K562 (cell line): ENCODE data around the gene ROBO2. TPM values are rescaled to one million over a fixed set of nuclear protein-coding genes. Genes with fewer than 3 reads are reported as not detected.

Source experiments
- ATAC-seq: fragments of 200-7000 bp; cut with Tn5 transposase; 3 replicates; pipeline ENCODE4 v1.9.1; 2020; ENCODE audit warnings: moderate library complexity
- BruUV-seq: library from RNA; stranded (reverse); fragments of 400-500 nt; replicated peaks from 2 replicates; lab custom pipeline; 2021; lab: Mats Ljungman, UMichigan
- CTCF ChIA-PET: fragments of 300-600 bp; formaldehyde crosslinking; extraction: SDS; loops from one replicate; lab custom pipeline; 2021; ENCODE audit warnings: low intra/inter-chr PET ratio; lab: Yijun Ruan, JAX
- POLR2A ChIA-PET: fragments of 300-600, 350-650 bp; sonication (Branson Sonifier 250); formaldehyde crosslinking; extraction: SDS; loops from one replicate; lab custom pipeline; 2021; ENCODE audit warnings: antibody characterized with exemption, inconsistent platforms; lab: Yijun Ruan, JAX
- DNase-seq, 4 experiments: peaks; one replicate each; pipeline versions ENCODE4 v3.0.0 to v3.0.0-alpha.2; 2011 to 2018; ENCODE audit warnings: low spot score in 3 of 4, mixed read lengths in 3 of 4; ENCODE audit errors: extremely low read depth in 1 of 4
- FAIRE-seq: peaks from 2 replicates; lab custom pipeline; 2011; peaks lifted over from hg19 to GRCh38; lab: Jason Lieb, UNC
- H2AFZ ChIP-seq: 2 replicates; pipeline ENCODE4 v1.6.0; 2011; ENCODE audit warnings: low read depth, low read length, control low read depth, inconsistent platforms
- H3K27ac ChIP-seq: fragments of 200-600 bp; 3 replicates; pipeline ENCODE4 v1.8.0; 2011; ENCODE audit warnings: low read depth, mild to moderate bottlenecking, control low read depth, inconsistent platforms, low read length, moderate library complexity, mixed read lengths; ENCODE audit errors: extremely low read depth
- H3K27me3 ChIP-seq, 2 experiments: fragments of 300-600 bp in 1 of 2; 2 replicates in 1 of 2; 3 replicates in 1 of 2; pipeline versions ENCODE4 v1.6.0 to v1.8.0; 2011; ENCODE audit warnings: inconsistent platforms in 2 of 2, low read length in 2 of 2, mild to moderate bottlenecking in 1 of 2, mixed read lengths in 1 of 2, moderate library complexity in 1 of 2; ENCODE audit not compliant: control insufficient read depth in 2 of 2, insufficient read depth in 2 of 2
- H3K36me3 ChIP-seq: fragments of 300-600 bp; 3 replicates; pipeline ENCODE4 v1.8.0; 2011; ENCODE audit warnings: mild to moderate bottlenecking, low read length, inconsistent platforms; ENCODE audit not compliant: control insufficient read depth, insufficient read depth
- H3K4me1 ChIP-seq, 2 experiments: fragments of 200-600 bp in 1 of 2; replicated peaks in 1 of 2; 2 replicates in 1 of 2; 3 replicates in 1 of 2; pipeline versions ENCODE4 v1.5.1 to v1.8.0; 2011; ENCODE audit warnings: inconsistent platforms in 2 of 2, low read length in 2 of 2, mild to moderate bottlenecking in 1 of 2, mixed read lengths in 1 of 2, moderate library complexity in 1 of 2; ENCODE audit not compliant: control insufficient read depth in 2 of 2, insufficient read depth in 2 of 2
- H3K4me2 ChIP-seq: 2 replicates; pipeline ENCODE4 v1.6.1; 2011; ENCODE audit warnings: low read length, control low read depth, inconsistent platforms, mixed read lengths; ENCODE audit not compliant: insufficient read depth
- H3K4me3 ChIP-seq: fragments of 200-600 bp; sonication (generic), shearing (Covaris generic); 2 replicates; pipeline ENCODE4 v1.5.1; 2016; ENCODE audit warnings: control low read depth, inconsistent platforms
- H3K79me2 ChIP-seq: fragments of 200-600 bp; 3 replicates; pipeline ENCODE4 v1.8.0; 2011; ENCODE audit warnings: low read length, inconsistent platforms; ENCODE audit not compliant: control insufficient read depth, insufficient read depth
- H3K9ac ChIP-seq, 2 experiments: 2 replicates each; pipeline versions ENCODE4 v1.6.0 to v1.6.1; 2011; ENCODE audit warnings: low read depth in 2 of 2, low read length in 2 of 2, control low read depth in 1 of 2, inconsistent platforms in 1 of 2, mild to moderate bottlenecking in 1 of 2, mixed read lengths in 1 of 2; ENCODE audit not compliant: insufficient read depth in 1 of 2
- H3K9me1 ChIP-seq: one replicate; pipeline ENCODE4 v1.6.0; 2011; ENCODE audit warnings: inconsistent platforms, mild to moderate bottlenecking, low read length, moderate library complexity; ENCODE audit not compliant: control insufficient read depth, insufficient read depth
- H3K9me3 ChIP-seq: replicated peaks from 2 replicates; pipeline ENCODE4 v1.5.1; 2011; ENCODE audit warnings: low read depth, low read length, inconsistent platforms; ENCODE audit not compliant: control insufficient read depth, insufficient read depth
- H4K20me1 ChIP-seq: replicated peaks from 2 replicates; pipeline ENCODE4 v1.6.1; 2011; ENCODE audit warnings: low read length, inconsistent platforms, mixed read lengths; ENCODE audit not compliant: control insufficient read depth, insufficient read depth
- ARID2 ChIP-seq: fragments of 450-650 bp; IDR thresholded peaks from 2 replicates; pipeline ENCODE4 v1.6.1; 2017; ENCODE audit warnings: antibody characterized with exemption, mild to moderate bottlenecking
- C11orf30 ChIP-seq: fragments of 450-650 bp; IDR thresholded peaks from 2 replicates; pipeline ENCODE4 v1.6.1; 2016; ENCODE audit warnings: low read depth, mild to moderate bottlenecking
- CBX1 ChIP-seq: sonication (generic); IDR thresholded peaks from 2 replicates; pipeline ENCODE4 v1.6.1; 2016; ENCODE audit warnings: antibody characterized with exemption, low read depth, mild to moderate bottlenecking
- FOXK2 ChIP-seq, 2 experiments: fragments of 450-650 bp; IDR thresholded peaks in 1 of 2; conservative IDR thresholded peaks in 1 of 2; 2 replicates each; pipeline ENCODE4 v1.6.1; 2016; ENCODE audit warnings: low read depth in 2 of 2, mild to moderate bottlenecking in 1 of 2
- FOXP1 ChIP-seq: sonication (generic); formaldehyde crosslinking; IDR thresholded peaks from 2 replicates; pipeline ENCODE4 v1.8.0; 2022; ENCODE audit warnings: mild to moderate bottlenecking, missing genetic modification reagents
- HDGF ChIP-seq: fragments of 450-650 bp; IDR thresholded peaks from 2 replicates; pipeline ENCODE4 v1.6.1; 2016
- HNRNPLL ChIP-seq: fragments of 200-400 bp; formaldehyde crosslinking; IDR thresholded peaks from 2 replicates; pipeline ENCODE4 v1.6.1; 2017; ENCODE audit warnings: low read length, low read depth, mild to moderate bottlenecking; ENCODE audit not compliant: poor library complexity, severe bottlenecking
- MAFK ChIP-seq: IDR thresholded peaks from 2 replicates; pipeline ENCODE4 v1.6.1; 2011; ENCODE audit warnings: low read length, improper control_type of control experiment
- MYBL2 ChIP-seq, 2 experiments: fragments of 450-650 bp in 1 of 2; sonication (generic) in 1 of 2; formaldehyde crosslinking in 1 of 2; IDR thresholded peaks; 2 replicates each; pipeline versions ENCODE4 v1.6.1 to v1.8.1; 2017 to 2022; ENCODE audit warnings: borderline replicate concordance in 1 of 2, inconsistent platforms in 1 of 2, low read depth in 1 of 2, mild to moderate bottlenecking in 1 of 2, missing genetic modification reagents in 1 of 2, moderate library complexity in 1 of 2
- SMAD2 ChIP-seq: fragments of 150-350 bp; IDR thresholded peaks from 2 replicates; pipeline ENCODE4 v1.6.1; 2014; ENCODE audit warnings: low read depth, mild to moderate bottlenecking, low read length
- SREBF2 ChIP-seq: sonication (generic); formaldehyde crosslinking; IDR thresholded peaks from 2 replicates; pipeline ENCODE4 v1.4.0; 2020; ENCODE audit warnings: mild to moderate bottlenecking, missing genetic modification reagents
- SRF ChIP-seq, 2 experiments: fragments of 250-450, 450-650 bp in 1 of 2; sonication (Bioruptor Pico) in 1 of 2; sonication (generic) in 1 of 2; formaldehyde crosslinking; IDR thresholded peaks; 2 replicates each; pipeline versions ENCODE4 v1.5.0 to v1.5.1; 2020 to 2022; ENCODE audit warnings: mild to moderate bottlenecking in 1 of 2, missing genetic modification reagents in 1 of 2
- ZKSCAN3 ChIP-seq: fragments of 250-450 bp; sonication (Bioruptor Pico); IDR thresholded peaks from 2 replicates; pipeline ENCODE4 v1.4.0; 2020
- ZNF586 ChIP-seq: fragments of 450-650 bp; formaldehyde crosslinking; conservative IDR thresholded peaks from 2 replicates; pipeline ENCODE4 v1.4.0; 2020; ENCODE audit warnings: mild to moderate bottlenecking, moderate library complexity
- ZNF668 ChIP-seq: fragments of 250-450 bp; sonication (Bioruptor Pico); IDR thresholded peaks from 2 replicates; pipeline ENCODE4 v1.8.0; 2022; ENCODE audit warnings: mild to moderate bottlenecking, inconsistent platforms
- WGBS: fragments of 100-300 bp; shearing (Covaris generic); methylation state at CpG from one replicate; pipeline ENCODE4 v1.1.6; 2016; ENCODE audit warnings: low coverage, mixed read lengths; ENCODE audit not compliant: insufficient coverage; ENCODE audit errors: missing lambda C conversion rate; 5-methylcytosine and 5-hydroxymethylcytosine counted together
- in situ Hi-C: fragments of 300-500 bp; cut with MboI; formaldehyde crosslinking; loops from 4 replicates; pipeline ENCODE4 v1.15.0; 2018; ENCODE audit warnings: inconsistent platforms, mixed read lengths
- intact Hi-C: fragments of 100-400 bp; cut with micrococcal nuclease; formaldehyde crosslinking; loops from 2 replicates; pipeline ENCODE4 v1.14.2; 2022
- polyA plus RNA-seq, 8 experiments: library from polyadenylated mRNA; depleted of rRNA in 4 of 8; stranded (reverse) in 5 of 8; unstranded in 3 of 8; fragments of >200 nt; fragmentation: Nextera tagmentation in 2 of 8; fragmentation: Illumina TruSeq in 1 of 8; extraction: Ambion mirVana in 2 of 8; extraction: Trizol in 1 of 8; gene quantifications; 2 replicates each; pipeline versions ENCODE4 v1.2.1 to v1.2.3, GENCODE V29; 2011 to 2014; ENCODE audit warnings: inconsistent platforms in 1 of 8, missing spikeins in 1 of 8
- total RNA-seq, 7 experiments: library from RNA; depleted of rRNA in 6 of 7; stranded (reverse); fragments of >200 nt in 6 of 7; fragmentation: Illumina TruSeq in 2 of 7; extraction: Trizol in 2 of 7; gene quantifications; 2 replicates each; pipeline versions ENCODE4 v1.2.1 to v1.2.3, GENCODE V29; 2011 to 2021; ENCODE audit warnings: low replicate concordance in 1 of 7
- TF ChIP-seq, protein P1 (sequence below): sonication (generic); formaldehyde crosslinking; IDR thresholded peaks from 2 replicates; pipeline ENCODE4 v1.8.1; 2023; ENCODE audit warnings: mild to moderate bottlenecking, missing genetic modification reagents
- TF ChIP-seq, protein P2 (sequence below): sonication (generic); formaldehyde crosslinking; IDR thresholded peaks from 2 replicates; pipeline ENCODE4 v1.5.0; 2020; ENCODE audit warnings: missing genetic modification reagents

Gene ROBO2
- total and polyA plus RNA-seq, 9 of the 15 experiments (the other 6 are each of a cell fraction or from before 2014, with no cell fraction given) = 0.84 to 3.0 (median 1.7) TPM

DNA sequence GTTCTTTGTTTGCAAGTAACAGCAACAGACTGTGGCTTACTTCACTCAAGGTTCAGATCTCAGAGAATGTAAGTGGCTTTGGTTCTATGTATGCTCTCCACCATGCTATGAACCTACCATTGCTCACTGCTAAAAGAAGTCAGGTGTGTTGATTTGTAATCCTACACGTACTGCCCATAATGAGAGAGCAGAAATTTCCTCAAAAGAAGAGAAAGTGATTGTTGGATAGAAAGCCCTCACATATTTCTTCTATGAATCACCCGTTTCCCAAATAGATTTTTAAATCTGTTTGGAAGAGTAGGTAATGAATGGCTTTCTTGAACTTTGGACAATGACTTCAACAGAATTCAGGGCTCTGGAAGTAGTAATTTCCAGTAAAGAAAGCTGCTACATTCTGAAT is 565.4 kb downstream of the ROBO2 start:
- no peaks in the 10 kb centered on the region for H4K20me1 ChIP-seq
- H3K9ac ChIP-seq = no peak overlapping the region
- H3K36me3 ChIP-seq = no peaks in the 10 kb centered on the region
- no peaks in the 10 kb centered on the region for H3K9me1 ChIP-seq
- in situ Hi-C loops = no loop called here
- H2AFZ ChIP-seq = no peak overlapping the region
- no peak overlapping the region for H3K27ac ChIP-seq
- CTCF ChIA-PET = no interaction called here
- DNase-seq = no peak
- no peaks in the 10 kb centered on the region for H3K79me2 ChIP-seq
- FAIRE-seq = no peak
- WGBS = 7% methylated on average over 2 of the region's 2 CpGs
- POLR2A ChIA-PET = no interaction called here
- no peak overlapping the region for H3K4me3 ChIP-seq
- no peak for ATAC-seq
- intact Hi-C loops = no loop called here
- no peaks in the 10 kb centered on the region for H3K9me3 ChIP-seq
- no peak overlapping the region for H3K4me2 ChIP-seq
- no peaks in the 10 kb centered on the region for H3K4me1 ChIP-seq
- TF ChIP-seq HDGF (no peak), SMAD2 (no peak), SRF (CRISPR knock-in tag; IDR thresholded peaks at IDR 0.05) (no peak), HNRNPLL (no peak), C11orf30 (no peak), CBX1 (no peak), MYBL2 (IDR thresholded peaks at IDR 0.05; ENCODE audit: low read depth) (no peak), MYBL2 (CRISPR knock-in tag; IDR thresholded peaks at IDR 0.05; ENCODE audit: borderline replicate concordance) (no peak), MAFK (no peak), ARID2 (no peak), ZKSCAN3 (CRISPR knock-in tag) (no peak), SREBF2 (no peak), FOXK2 (conservative IDR thresholded peaks at IDR 0.05 in 1 of 2, IDR thresholded peaks at IDR 0.05 in 1 of 2; ENCODE audit: low read depth in 2 of 2) (no peak), ZNF668 (CRISPR knock-in tag) (no peak), FOXP1 (CRISPR knock-in tag) (no peak), ZNF586 (CRISPR knock-in tag) (no peak)
- TF ChIP-seq, protein P1, sequence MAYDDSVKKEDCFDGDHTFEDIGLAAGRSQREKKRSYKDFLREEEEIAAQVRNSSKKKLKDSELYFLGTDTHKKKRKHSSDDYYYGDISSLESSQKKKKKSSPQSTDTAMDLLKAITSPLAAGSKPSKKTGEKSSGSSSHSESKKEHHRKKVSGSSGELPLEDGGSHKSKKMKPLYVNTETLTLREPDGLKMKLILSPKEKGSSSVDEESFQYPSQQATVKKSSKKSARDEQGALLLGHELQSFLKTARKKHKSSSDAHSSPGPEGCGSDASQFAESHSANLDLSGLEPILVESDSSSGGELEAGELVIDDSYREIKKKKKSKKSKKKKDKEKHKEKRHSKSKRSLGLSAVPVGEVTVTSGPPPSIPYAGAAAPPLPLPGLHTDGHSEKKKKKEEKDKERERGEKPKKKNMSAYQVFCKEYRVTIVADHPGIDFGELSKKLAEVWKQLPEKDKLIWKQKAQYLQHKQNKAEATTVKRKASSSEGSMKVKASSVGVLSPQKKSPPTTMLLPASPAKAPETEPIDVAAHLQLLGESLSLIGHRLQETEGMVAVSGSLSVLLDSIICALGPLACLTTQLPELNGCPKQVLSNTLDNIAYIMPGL (CRISPR knock-in tag) = no peak
- TF ChIP-seq, protein P2, sequence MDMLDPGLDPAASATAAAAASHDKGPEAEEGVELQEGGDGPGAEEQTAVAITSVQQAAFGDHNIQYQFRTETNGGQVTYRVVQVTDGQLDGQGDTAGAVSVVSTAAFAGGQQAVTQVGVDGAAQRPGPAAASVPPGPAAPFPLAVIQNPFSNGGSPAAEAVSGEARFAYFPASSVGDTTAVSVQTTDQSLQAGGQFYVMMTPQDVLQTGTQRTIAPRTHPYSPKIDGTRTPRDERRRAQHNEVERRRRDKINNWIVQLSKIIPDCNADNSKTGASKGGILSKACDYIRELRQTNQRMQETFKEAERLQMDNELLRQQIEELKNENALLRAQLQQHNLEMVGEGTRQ (CRISPR knock-in tag) = no peak
- no TSS peak for BruUV-seq
- H3K27me3 ChIP-seq = no peaks in the 10 kb centered on the region
